SK-N-SH treated with all-trans-retinoic acid at 6 μM for 48 hours (cell line): ENCODE results near the gene PTTG2.

Experiments
- ARNTL ChIP-seq: fragments of 450-650 bp; formaldehyde crosslinking; IDR thresholded peaks from 2 replicates; pipeline ENCODE4 v1.5.0; 2020; ENCODE audit warnings: low read depth, mild to moderate bottlenecking, moderate library complexity, borderline replicate concordance
- CSRNP3 ChIP-seq: fragments of 250-450 bp; sonication (Bioruptor Pico); IDR thresholded peaks from 2 replicates; pipeline ENCODE4 v1.5.1; 2021; ENCODE audit warnings: mild to moderate bottlenecking, moderate library complexity
- PATZ1 ChIP-seq: fragments of 250-450 bp; sonication (Bioruptor Pico); IDR thresholded peaks from 2 replicates; pipeline ENCODE4 v1.8.0; 2020; ENCODE audit warnings: mild to moderate bottlenecking, moderate library complexity, borderline replicate concordance
- RARB ChIP-seq: fragments of 250-450 bp; sonication (Bioruptor Pico); IDR thresholded peaks from 2 replicates; pipeline ENCODE4 v1.8.0; 2021; ENCODE audit warnings: mild to moderate bottlenecking, moderate library complexity
- ZNF8 ChIP-seq: fragments of 450-650 bp; formaldehyde crosslinking; IDR thresholded peaks from 2 replicates; pipeline ENCODE4 v1.5.0; 2020; ENCODE audit warnings: mild to moderate bottlenecking, moderate library complexity

- TF ChIP-seq PATZ1 (CRISPR knock-in tag) (no peak), ARNTL (CRISPR knock-in tag) (no peak), ZNF8 (no peak), RARB (CRISPR knock-in tag) (no peak), CSRNP3 (CRISPR knock-in tag) (no peak)
These were observed 16.8 kb downstream of the PTTG2 start for GRCh38 chr4:37976991-37977470.
